Measurements from ENCODE around the gene VSIG1.

The VSIG1 gene

DNA sequence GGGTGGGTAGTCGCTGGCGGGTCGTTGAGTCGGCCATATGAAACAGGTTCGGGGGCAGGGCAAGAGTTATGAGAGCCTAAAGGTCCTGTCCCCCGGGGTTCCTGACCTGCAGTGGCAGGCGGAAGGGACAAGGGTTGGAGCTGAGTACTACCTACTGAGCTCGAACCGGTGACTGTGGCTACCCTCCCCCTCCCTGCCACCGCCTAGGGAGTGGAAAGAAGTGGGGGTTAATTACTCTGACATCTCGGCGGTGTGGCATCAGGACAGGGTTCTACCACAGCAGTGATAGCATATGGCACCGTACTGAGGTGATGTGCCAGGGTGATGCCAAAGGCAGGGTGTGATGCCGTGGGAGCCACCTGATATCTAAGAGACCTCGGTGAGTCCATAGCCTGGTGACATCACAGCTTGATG is 47.0 kb downstream of the VSIG1 start:
- peak overlapping the region; percentile 65 for H3K9ac ChIP-seq (ENCODE audit: low read length)
- H3K36me3 ChIP-seq (ENCODE audit: low read length) = no peaks in the 10 kb centered on the region
- no peaks in the 10 kb centered on the region for H3K9me2 ChIP-seq (replicated peaks; ENCODE audit: insufficient read depth, low read length)
- no peaks in the 10 kb centered on the region for H3K27me3 ChIP-seq (ENCODE audit: low read length)
- H3K27ac ChIP-seq (ENCODE audit: low read depth, low read length) = no peak overlapping the region
- no peaks in the 10 kb centered on the region for H3F3A ChIP-seq (ENCODE audit: insufficient read depth)
- H3K4me3 ChIP-seq (ENCODE audit: insufficient read depth, low read length, poor library complexity, severe bottlenecking) = peak overlapping the region; percentile 87
- H3K9me3 ChIP-seq (ENCODE audit: insufficient read depth, low read length) = no peaks in the 10 kb centered on the region
- H3K4me2 ChIP-seq (ENCODE audit: low read depth, low read length, poor library complexity, severe bottlenecking) = peak overlapping the region; percentile 81
- H4K20me1 ChIP-seq (ENCODE audit: low read depth, low read length) = no peaks in the 10 kb centered on the region
- H3K79me2 ChIP-seq (ENCODE audit: insufficient read depth, low read length) = peaks cover 20% of the 10 kb centered on the region
- H2AFZ ChIP-seq (ENCODE audit: low read depth, low read length, severe bottlenecking) = peak overlapping the region; percentile 87
- TF ChIP-seq, protein P1, sequence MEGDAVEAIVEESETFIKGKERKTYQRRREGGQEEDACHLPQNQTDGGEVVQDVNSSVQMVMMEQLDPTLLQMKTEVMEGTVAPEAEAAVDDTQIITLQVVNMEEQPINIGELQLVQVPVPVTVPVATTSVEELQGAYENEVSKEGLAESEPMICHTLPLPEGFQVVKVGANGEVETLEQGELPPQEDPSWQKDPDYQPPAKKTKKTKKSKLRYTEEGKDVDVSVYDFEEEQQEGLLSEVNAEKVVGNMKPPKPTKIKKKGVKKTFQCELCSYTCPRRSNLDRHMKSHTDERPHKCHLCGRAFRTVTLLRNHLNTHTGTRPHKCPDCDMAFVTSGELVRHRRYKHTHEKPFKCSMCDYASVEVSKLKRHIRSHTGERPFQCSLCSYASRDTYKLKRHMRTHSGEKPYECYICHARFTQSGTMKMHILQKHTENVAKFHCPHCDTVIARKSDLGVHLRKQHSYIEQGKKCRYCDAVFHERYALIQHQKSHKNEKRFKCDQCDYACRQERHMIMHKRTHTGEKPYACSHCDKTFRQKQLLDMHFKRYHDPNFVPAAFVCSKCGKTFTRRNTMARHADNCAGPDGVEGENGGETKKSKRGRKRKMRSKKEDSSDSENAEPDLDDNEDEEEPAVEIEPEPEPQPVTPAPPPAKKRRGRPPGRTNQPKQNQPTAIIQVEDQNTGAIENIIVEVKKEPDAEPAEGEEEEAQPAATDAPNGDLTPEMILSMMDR (IDR thresholded peaks at IDR 0.05; ENCODE audit: insufficient read depth, low read length, poor library complexity, severe bottlenecking) = no peak
- no peak for TF ChIP-seq EZH2phosphoT487 (conservative IDR thresholded peaks at IDR 0.05; ENCODE audit: low read length)

DNA sequence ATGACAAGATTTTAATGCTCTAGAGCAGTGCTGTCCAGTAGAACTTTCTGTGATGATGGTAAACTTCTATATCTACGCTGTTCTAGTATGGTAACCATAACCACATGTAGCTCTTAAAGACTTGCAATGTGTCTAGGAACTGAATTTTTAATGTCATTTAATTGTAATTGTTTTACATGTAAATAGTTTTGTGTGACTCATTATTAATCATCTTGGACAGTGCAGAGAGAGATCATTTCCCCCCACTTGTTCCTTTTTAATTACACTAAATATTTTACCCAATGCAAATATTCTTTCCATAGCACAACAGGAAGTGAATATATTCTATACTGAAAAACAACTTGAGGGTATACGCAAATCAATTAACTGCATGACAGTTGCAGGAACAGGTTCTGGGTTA is 52.5 kb downstream of the VSIG1 start:
- H3K4me2 ChIP-seq (ENCODE audit: low read depth, low read length, poor library complexity, severe bottlenecking) = no peak overlapping the region
- H3K9ac ChIP-seq (ENCODE audit: low read length) = no peak overlapping the region
- H3K36me3 ChIP-seq (ENCODE audit: low read length) = no peaks in the 10 kb centered on the region
- no peaks in the 10 kb centered on the region for H3K9me2 ChIP-seq (replicated peaks; ENCODE audit: insufficient read depth, low read length)
- H3K4me3 ChIP-seq (ENCODE audit: insufficient read depth, low read length, poor library complexity, severe bottlenecking) = no peak overlapping the region
- no peaks in the 10 kb centered on the region for H3K9me3 ChIP-seq (ENCODE audit: insufficient read depth, low read length)
- H3F3A ChIP-seq (ENCODE audit: insufficient read depth) = no peaks in the 10 kb centered on the region
- no peaks in the 10 kb centered on the region for H3K27me3 ChIP-seq (ENCODE audit: low read length)
- H4K20me1 ChIP-seq (ENCODE audit: low read depth, low read length) = no peaks in the 10 kb centered on the region
- TF ChIP-seq EZH2phosphoT487 (conservative IDR thresholded peaks at IDR 0.05; ENCODE audit: low read length) = no peak
- TF ChIP-seq, protein P1 (IDR thresholded peaks at IDR 0.05; ENCODE audit: insufficient read depth, low read length, poor library complexity, severe bottlenecking) = no peak
- peaks cover 7% of the 10 kb centered on the region; the same call in 1 of the 2 replicates for H3K79me2 ChIP-seq (ENCODE audit: insufficient read depth, low read length)
- no peak overlapping the region for H2AFZ ChIP-seq (ENCODE audit: low read depth, low read length, severe bottlenecking)
- no peak overlapping the region for H3K27ac ChIP-seq (ENCODE audit: low read depth, low read length)

DNA sequence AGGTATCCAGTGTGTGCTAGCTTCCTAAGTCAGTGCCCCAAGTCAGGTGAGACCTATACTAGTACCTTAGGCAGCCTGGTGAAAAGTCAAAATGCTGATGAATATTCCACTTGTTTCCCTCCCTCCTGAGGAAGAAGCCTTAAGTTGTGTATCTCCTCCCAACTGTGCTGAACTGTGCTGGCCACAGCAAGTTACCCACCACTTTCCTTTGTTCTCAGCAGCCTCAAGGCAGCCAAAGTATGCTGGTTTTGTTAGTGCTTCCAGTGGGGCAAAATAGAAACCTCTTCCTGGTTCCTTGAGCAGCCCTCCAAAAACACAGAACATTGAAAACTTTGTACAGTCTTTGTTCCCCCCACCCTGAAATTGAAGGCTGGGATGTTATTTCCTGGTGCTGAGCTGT is 60.6 kb downstream of the VSIG1 start:
- no peak overlapping the region for H3K27ac ChIP-seq (ENCODE audit: low read depth, low read length)
- no peaks in the 10 kb centered on the region for H3K27me3 ChIP-seq (ENCODE audit: low read length)
- H3F3A ChIP-seq (ENCODE audit: insufficient read depth) = no peaks in the 10 kb centered on the region
- H3K4me2 ChIP-seq (ENCODE audit: low read depth, low read length, poor library complexity, severe bottlenecking) = no peak overlapping the region
- TF ChIP-seq EZH2phosphoT487 (conservative IDR thresholded peaks at IDR 0.05; ENCODE audit: low read length) = no peak
- TF ChIP-seq, protein P1 (IDR thresholded peaks at IDR 0.05; ENCODE audit: insufficient read depth, low read length, poor library complexity, severe bottlenecking) = no peak
- no peaks in the 10 kb centered on the region for H3K79me2 ChIP-seq (ENCODE audit: insufficient read depth, low read length)
- H3K36me3 ChIP-seq (ENCODE audit: low read length) = no peaks in the 10 kb centered on the region
- H3K9ac ChIP-seq (ENCODE audit: low read length) = no peak overlapping the region
- no peak overlapping the region for H2AFZ ChIP-seq (ENCODE audit: low read depth, low read length, severe bottlenecking)
- H4K20me1 ChIP-seq (ENCODE audit: low read depth, low read length) = no peaks in the 10 kb centered on the region
- no peaks in the 10 kb centered on the region for H3K9me3 ChIP-seq (ENCODE audit: insufficient read depth, low read length)
- H3K9me2 ChIP-seq (replicated peaks; ENCODE audit: insufficient read depth, low read length) = no peaks in the 10 kb centered on the region
- H3K4me3 ChIP-seq (ENCODE audit: insufficient read depth, low read length, poor library complexity, severe bottlenecking) = no peak overlapping the region
